Neural progenitor cell (in vitro differentiated cells): ENCODE results near the gene SLC66A3. TPM values are rescaled to one million over a fixed set of nuclear protein-coding genes. Genes with fewer than 3 reads are reported as not detected.

Source experiments
- DNase-seq: peaks from one replicate; pipeline ENCODE4 v3.0.0-alpha.2; 2016; ENCODE audit warnings: low spot score
- H2AFZ ChIP-seq: fragments of 200-600 bp; sonication (generic); replicated peaks from 2 replicates; pipeline ENCODE4 v1.6.1; 2016; ENCODE audit warnings: antibody characterized with exemption
- H3F3A ChIP-seq: fragments of 200-600 bp; sonication (generic); 2 replicates; pipeline ENCODE4 v1.6.1; 2016; ENCODE audit warnings: antibody characterized with exemption, low read depth
- H3K27ac ChIP-seq: fragments of 200-600 bp; sonication (generic); 2 replicates; pipeline ENCODE4 v1.5.1; 2016; ENCODE audit warnings: mild to moderate bottlenecking
- H3K27me3 ChIP-seq: fragments of 200-600 bp; sonication (generic); 2 replicates; pipeline ENCODE4 v1.6.1; 2016; ENCODE audit warnings: mild to moderate bottlenecking, moderate library complexity
- H3K36me3 ChIP-seq: fragments of 200-600 bp; sonication (generic); 2 replicates; pipeline ENCODE4 v1.5.1; 2016
- H3K4me1 ChIP-seq: fragments of 200-600 bp; sonication (generic); 2 replicates; pipeline ENCODE4 v1.6.1; 2016; ENCODE audit warnings: mixed run types
- H3K4me2 ChIP-seq: fragments of 200-600 bp; sonication (generic); 2 replicates; pipeline ENCODE4 v1.6.1; 2016
- H3K4me3 ChIP-seq: fragments of 200-600 bp; sonication (generic); 2 replicates; pipeline ENCODE4 v1.5.1; 2016
- H3K79me2 ChIP-seq: fragments of 200-600 bp; sonication (generic); 2 replicates; pipeline ENCODE4 v1.6.1; 2016; ENCODE audit warnings: low read depth
- H3K9ac ChIP-seq: fragments of 200-600 bp; sonication (generic); 2 replicates; pipeline ENCODE4 v1.6.1; 2016
- H3K9me3 ChIP-seq: fragments of 200-600 bp; sonication (generic); 2 replicates; pipeline ENCODE4 v1.5.1; 2016; ENCODE audit warnings: low read depth
- H4K20me1 ChIP-seq: fragments of 200-600 bp; sonication (generic); 2 replicates; pipeline ENCODE4 v1.6.1; 2016; ENCODE audit warnings: low read depth
- H3K27ac Mint-ChIP-seq: 3 replicates; pipeline ENCODE4 v1.8.0; 2021; ENCODE audit warnings: mixed read lengths
- H3K27me3 Mint-ChIP-seq: 2 replicates; pipeline ENCODE4 v1.8.0; 2022; ENCODE audit warnings: low read depth, mild to moderate bottlenecking, inconsistent platforms, moderate library complexity, mixed read lengths; ENCODE audit not compliant: insufficient read depth
- H3K36me3 Mint-ChIP-seq: 3 replicates; pipeline ENCODE4 v1.8.0; 2021; ENCODE audit warnings: mixed read lengths
- H3K4me1 Mint-ChIP-seq: 3 replicates; pipeline ENCODE4 v1.8.0; 2021; ENCODE audit warnings: mixed read lengths
- H3K4me3 Mint-ChIP-seq: 3 replicates; pipeline ENCODE4 v1.8.0; 2021; ENCODE audit warnings: mild to moderate bottlenecking, moderate library complexity, mixed read lengths
- H3K9me3 Mint-ChIP-seq: 3 replicates; pipeline ENCODE4 v1.8.0; 2020; ENCODE audit warnings: mixed read lengths
- EZH2 ChIP-seq: fragments of 200-600 bp; sonication (generic); IDR thresholded peaks from 2 replicates; pipeline ENCODE4 v1.6.1; 2017; ENCODE audit warnings: antibody characterized with exemption, mild to moderate bottlenecking, moderate library complexity
- EZH2phosphoT487 ChIP-seq: fragments of 200-600 bp; sonication (generic); IDR thresholded peaks from 2 replicates; pipeline ENCODE4 v1.6.1; 2017; ENCODE audit warnings: antibody characterized with exemption
- total RNA-seq: library from RNA; depleted of rRNA; stranded (reverse); fragments of >200 nt; gene quantifications from 2 replicates; pipeline ENCODE4 v1.2.3, GENCODE V29; 2015; ENCODE audit warnings: low replicate concordance
- TF ChIP-seq, protein P1 (sequence below): fragments of 200-600 bp; sonication (generic); IDR thresholded peaks from 2 replicates; pipeline ENCODE4 v1.5.1; 2017; ENCODE audit warnings: antibody characterized with exemption, mild to moderate bottlenecking

The SLC66A3 gene
- 11.2 and 19.3 TPM in 2 replicates for total RNA-seq

DNA sequence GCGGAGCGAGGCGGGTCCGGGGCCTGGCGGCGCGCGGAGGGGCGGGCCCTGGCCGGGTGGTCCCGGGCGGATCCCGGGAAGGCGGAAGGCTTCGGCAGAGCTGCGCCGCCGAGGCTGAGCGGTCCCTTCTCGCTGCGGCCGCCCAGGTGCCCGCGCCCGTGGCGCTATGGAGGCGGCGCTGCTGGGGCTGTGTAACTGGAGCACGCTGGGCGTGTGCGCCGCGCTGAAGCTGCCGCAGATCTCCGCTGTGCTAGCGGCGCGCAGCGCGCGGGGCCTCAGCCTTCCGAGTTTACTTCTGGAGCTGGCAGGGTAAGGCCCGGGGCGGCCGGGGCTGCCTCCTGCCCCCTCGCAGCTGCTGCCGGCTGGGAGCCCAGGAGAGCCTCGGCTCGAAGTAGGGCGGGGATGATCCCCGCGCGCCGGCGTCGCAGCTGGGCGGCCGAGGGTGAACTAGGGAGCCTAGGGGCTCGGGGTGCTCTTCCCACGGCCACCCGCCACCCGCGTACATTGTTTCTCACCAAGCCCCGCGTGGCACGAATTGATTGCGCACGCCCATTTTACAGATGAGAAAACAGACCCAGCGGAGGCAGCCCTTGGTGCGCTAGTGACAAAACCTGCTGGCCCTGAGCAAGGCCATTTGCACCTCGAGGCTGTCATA lies at the start of gene SLC66A3:
TSS of gene SLC66A3 (plus strand) at position 87 of the 655 bp plus-strand sequence. CDS start at position 167, 80 bp downstream.
- H3K4me2 ChIP-seq: peak within 1 kb of the TSS; percentile 82
- peaks cover 7% of the 10 kb centered on the region for H3K4me1 ChIP-seq
- H3K9me3 Mint-ChIP-seq: no peaks in the 10 kb centered on the region
- no peaks in the 10 kb centered on the region for H3K79me2 ChIP-seq
- peak within 1 kb of the TSS; percentile 84 for H2AFZ ChIP-seq
- no peaks in the 10 kb centered on the region for H3K36me3 ChIP-seq
- H3K9me3 ChIP-seq: no peaks in the 10 kb centered on the region
- peaks cover 57% of the 10 kb centered on the region for H3K27me3 ChIP-seq
- peaks cover 15% of the 10 kb centered on the region for H3K27me3 Mint-ChIP-seq
- H4K20me1 ChIP-seq: peaks cover 6% of the 10 kb centered on the region
- H3K27ac Mint-ChIP-seq: peak within 1 kb of the TSS; percentile 42
- H3K4me3 Mint-ChIP-seq: peak within 1 kb of the TSS; percentile 82
- peaks cover 17% of the 10 kb centered on the region for H3F3A ChIP-seq
- H3K9ac ChIP-seq: no peak within 1 kb of the TSS
- peak within 1 kb of the TSS; percentile 77 for H3K4me3 ChIP-seq
- DNase-seq: peak; percentile 97
- H3K4me1 Mint-ChIP-seq: peaks cover 17% of the 10 kb centered on the region
- TF ChIP-seq, protein P1, sequence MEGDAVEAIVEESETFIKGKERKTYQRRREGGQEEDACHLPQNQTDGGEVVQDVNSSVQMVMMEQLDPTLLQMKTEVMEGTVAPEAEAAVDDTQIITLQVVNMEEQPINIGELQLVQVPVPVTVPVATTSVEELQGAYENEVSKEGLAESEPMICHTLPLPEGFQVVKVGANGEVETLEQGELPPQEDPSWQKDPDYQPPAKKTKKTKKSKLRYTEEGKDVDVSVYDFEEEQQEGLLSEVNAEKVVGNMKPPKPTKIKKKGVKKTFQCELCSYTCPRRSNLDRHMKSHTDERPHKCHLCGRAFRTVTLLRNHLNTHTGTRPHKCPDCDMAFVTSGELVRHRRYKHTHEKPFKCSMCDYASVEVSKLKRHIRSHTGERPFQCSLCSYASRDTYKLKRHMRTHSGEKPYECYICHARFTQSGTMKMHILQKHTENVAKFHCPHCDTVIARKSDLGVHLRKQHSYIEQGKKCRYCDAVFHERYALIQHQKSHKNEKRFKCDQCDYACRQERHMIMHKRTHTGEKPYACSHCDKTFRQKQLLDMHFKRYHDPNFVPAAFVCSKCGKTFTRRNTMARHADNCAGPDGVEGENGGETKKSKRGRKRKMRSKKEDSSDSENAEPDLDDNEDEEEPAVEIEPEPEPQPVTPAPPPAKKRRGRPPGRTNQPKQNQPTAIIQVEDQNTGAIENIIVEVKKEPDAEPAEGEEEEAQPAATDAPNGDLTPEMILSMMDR: no peak
- TF ChIP-seq EZH2phosphoT487: no peak
- no peak for TF ChIP-seq EZH2
- peak within 1 kb of the TSS; percentile 46 for H3K27ac ChIP-seq
- H3K36me3 Mint-ChIP-seq: no peaks in the 10 kb centered on the region

GRCh38 chr2:11109002-11109401 lies 46.3 kb upstream of the SLC66A3 start:
- no peaks in the 10 kb centered on the region for H3F3A ChIP-seq
- no peaks in the 10 kb centered on the region for H3K36me3 Mint-ChIP-seq
- no peaks in the 10 kb centered on the region for H3K36me3 ChIP-seq
- no peak overlapping the region for H3K27ac Mint-ChIP-seq
- H3K27ac ChIP-seq: no peak overlapping the region
- no peaks in the 10 kb centered on the region for H3K79me2 ChIP-seq
- H3K4me2 ChIP-seq: no peak overlapping the region
- H3K9ac ChIP-seq: no peak overlapping the region
- H2AFZ ChIP-seq: no peak overlapping the region
- no peaks in the 10 kb centered on the region for H4K20me1 ChIP-seq
- no peak overlapping the region for H3K4me3 ChIP-seq
- no peaks in the 10 kb centered on the region for H3K9me3 Mint-ChIP-seq
- H3K27me3 ChIP-seq: no peaks in the 10 kb centered on the region
- H3K27me3 Mint-ChIP-seq: peaks cover 4% of the 10 kb centered on the region
- H3K4me1 Mint-ChIP-seq: no peaks in the 10 kb centered on the region
- no peaks in the 10 kb centered on the region for H3K4me1 ChIP-seq
- no peak overlapping the region for H3K4me3 Mint-ChIP-seq
- DNase-seq: no peak
- no peaks in the 10 kb centered on the region for H3K9me3 ChIP-seq
- no peak for TF ChIP-seq EZH2
- no peak for TF ChIP-seq EZH2phosphoT487
- TF ChIP-seq, protein P1: no peak

DNA sequence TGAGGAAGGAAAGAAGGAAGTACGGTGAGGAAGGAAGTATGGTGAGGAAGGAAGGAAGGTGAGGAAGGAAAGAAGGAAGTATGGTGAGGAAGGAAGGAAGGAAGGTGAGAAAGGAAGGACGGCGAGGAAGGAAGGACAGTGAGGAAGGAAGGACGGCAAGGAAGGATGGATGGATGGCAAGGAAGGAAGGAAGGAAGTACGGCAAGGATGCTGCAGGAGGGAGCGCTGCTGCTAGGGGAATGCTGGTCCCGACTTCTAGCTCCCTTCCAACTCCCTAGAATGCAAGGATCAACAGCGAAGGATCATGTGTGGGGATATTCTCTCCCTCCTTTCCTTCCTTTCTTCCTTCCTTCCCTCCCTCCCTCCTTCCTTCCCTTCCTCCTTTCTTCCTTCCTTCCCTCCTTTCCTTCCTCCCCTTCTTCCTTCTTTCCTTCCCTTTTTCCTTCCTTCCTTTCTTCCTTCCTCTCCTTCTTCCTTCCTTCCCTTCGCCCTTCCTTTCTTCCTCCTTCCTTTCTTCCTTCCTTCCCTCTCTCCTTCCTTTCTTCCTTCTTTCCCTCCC lies 42.3 kb upstream of the SLC66A3 start:
- H3K9ac ChIP-seq: no peak overlapping the region
- no peak overlapping the region for H2AFZ ChIP-seq
- no peaks in the 10 kb centered on the region for H3K4me1 Mint-ChIP-seq
- no peaks in the 10 kb centered on the region for H3K4me1 ChIP-seq
- no peak overlapping the region for H3K4me2 ChIP-seq
- H3F3A ChIP-seq: no peaks in the 10 kb centered on the region
- no peak overlapping the region for H3K4me3 ChIP-seq
- H3K36me3 Mint-ChIP-seq: no peaks in the 10 kb centered on the region
- H3K27ac Mint-ChIP-seq: no peak overlapping the region
- H3K9me3 Mint-ChIP-seq: peaks cover 2% of the 10 kb centered on the region
- peaks cover 6% of the 10 kb centered on the region for H3K27me3 Mint-ChIP-seq
- H3K27me3 ChIP-seq: no peaks in the 10 kb centered on the region
- H3K9me3 ChIP-seq: no peaks in the 10 kb centered on the region
- H3K27ac ChIP-seq: no peak overlapping the region
- H4K20me1 ChIP-seq: no peaks in the 10 kb centered on the region
- DNase-seq: no peak
- no peaks in the 10 kb centered on the region for H3K36me3 ChIP-seq
- TF ChIP-seq EZH2phosphoT487 (no peak), EZH2 (no peak)
- TF ChIP-seq, protein P1: no peak
- no peaks in the 10 kb centered on the region for H3K79me2 ChIP-seq
- H3K4me3 Mint-ChIP-seq: no peak overlapping the region
